Kidney epithelial cell (primary cell): ENCODE results near the gene CAPN14. TPM values are rescaled to one million over a fixed set of nuclear protein-coding genes. Genes with fewer than 3 reads are reported as not detected.

Experiments used
- DNase-seq: peaks from one replicate; pipeline ENCODE4 v3.0.0-alpha.2; 2010; ENCODE audit warnings: low read depth
- H3K27me3 ChIP-seq: 2 replicates; pipeline ENCODE4 v1.6.0; 2011; ENCODE audit warnings: low read length; ENCODE audit not compliant: control insufficient read depth, insufficient read depth
- H3K36me3 ChIP-seq: 2 replicates; pipeline ENCODE4 v1.5.1; 2011; ENCODE audit warnings: low read length; ENCODE audit not compliant: control insufficient read depth, insufficient read depth
- H3K4me3 ChIP-seq: 2 replicates; pipeline ENCODE4 v1.5.1; 2011; ENCODE audit warnings: low read depth, mild to moderate bottlenecking, control low read depth, low read length
- total RNA-seq: library from RNA; depleted of rRNA; stranded (reverse); fragments of >200 nt; gene quantifications from 2 replicates; pipeline ENCODE4 v1.2.3, GENCODE V29; 2015
- TF ChIP-seq, protein P1 (sequence below): IDR thresholded peaks from 2 replicates; pipeline ENCODE4 v1.5.1; 2011; ENCODE audit warnings: mild to moderate bottlenecking, moderate library complexity, low read length, control low read depth, inconsistent platforms; ENCODE audit not compliant: insufficient read depth, poor library complexity, severe bottlenecking

CAPN14 gene
- total RNA-seq, 1 donor from 2014 or later, result 0.58 TPM

DNA sequence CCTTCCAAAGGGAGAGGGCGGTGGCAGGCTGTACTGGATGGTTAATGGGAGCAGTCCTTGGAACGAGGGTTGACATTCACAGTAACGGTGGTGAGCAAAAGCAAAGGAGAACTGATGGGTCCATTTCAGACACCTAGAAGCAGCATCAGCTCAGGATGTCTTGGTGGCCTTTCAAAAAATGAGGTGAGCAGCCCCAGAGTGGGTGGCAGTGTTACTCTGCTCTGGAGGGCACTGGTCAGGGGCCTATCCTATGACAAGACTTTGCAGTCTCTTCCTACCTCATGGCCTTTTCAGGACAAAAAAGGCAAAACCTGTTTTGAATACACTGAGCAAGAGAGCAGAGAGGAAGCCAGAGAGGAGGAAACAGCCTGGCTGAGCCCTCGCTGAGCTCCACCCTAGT, 23.5 kb downstream of the CAPN14 start:
- no peak overlapping the region for H3K4me3 ChIP-seq
- no peaks in the 10 kb centered on the region for H3K36me3 ChIP-seq
- no peak for DNase-seq
- TF ChIP-seq, protein P1, sequence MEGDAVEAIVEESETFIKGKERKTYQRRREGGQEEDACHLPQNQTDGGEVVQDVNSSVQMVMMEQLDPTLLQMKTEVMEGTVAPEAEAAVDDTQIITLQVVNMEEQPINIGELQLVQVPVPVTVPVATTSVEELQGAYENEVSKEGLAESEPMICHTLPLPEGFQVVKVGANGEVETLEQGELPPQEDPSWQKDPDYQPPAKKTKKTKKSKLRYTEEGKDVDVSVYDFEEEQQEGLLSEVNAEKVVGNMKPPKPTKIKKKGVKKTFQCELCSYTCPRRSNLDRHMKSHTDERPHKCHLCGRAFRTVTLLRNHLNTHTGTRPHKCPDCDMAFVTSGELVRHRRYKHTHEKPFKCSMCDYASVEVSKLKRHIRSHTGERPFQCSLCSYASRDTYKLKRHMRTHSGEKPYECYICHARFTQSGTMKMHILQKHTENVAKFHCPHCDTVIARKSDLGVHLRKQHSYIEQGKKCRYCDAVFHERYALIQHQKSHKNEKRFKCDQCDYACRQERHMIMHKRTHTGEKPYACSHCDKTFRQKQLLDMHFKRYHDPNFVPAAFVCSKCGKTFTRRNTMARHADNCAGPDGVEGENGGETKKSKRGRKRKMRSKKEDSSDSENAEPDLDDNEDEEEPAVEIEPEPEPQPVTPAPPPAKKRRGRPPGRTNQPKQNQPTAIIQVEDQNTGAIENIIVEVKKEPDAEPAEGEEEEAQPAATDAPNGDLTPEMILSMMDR, result no peak
- no peaks in the 10 kb centered on the region for H3K27me3 ChIP-seq

DNA sequence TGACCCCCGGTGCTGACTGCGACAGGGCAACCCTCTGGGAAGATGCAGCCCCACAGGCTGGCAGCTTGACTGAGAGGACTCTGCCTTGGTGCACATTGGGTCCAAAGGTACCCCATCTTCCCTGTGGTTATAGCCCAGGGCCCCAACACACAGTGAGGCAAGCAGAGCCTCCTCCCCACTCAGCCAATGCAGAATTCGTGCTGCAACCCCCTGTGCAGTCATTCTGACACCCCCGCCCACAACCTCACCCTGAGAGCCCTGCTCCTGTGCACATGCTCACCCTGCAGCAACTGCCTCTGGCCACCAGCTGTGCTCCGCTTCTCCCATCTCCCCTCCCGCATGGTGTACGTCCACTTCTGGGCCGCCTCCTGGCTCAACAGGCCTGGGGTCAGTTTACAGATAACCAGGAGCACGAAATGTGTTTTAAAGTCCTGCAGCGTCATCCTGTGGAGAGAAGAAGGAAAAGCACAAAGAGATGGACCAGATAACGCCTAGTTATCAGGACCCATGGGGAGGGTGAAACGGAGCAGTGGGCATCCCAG, 24.4 kb downstream of the CAPN14 start:
- H3K4me3 ChIP-seq, result no peak overlapping the region
- no peaks in the 10 kb centered on the region for H3K36me3 ChIP-seq
- DNase-seq, result no peak
- no peaks in the 10 kb centered on the region for H3K27me3 ChIP-seq
- TF ChIP-seq, protein P1, result no peak

DNA sequence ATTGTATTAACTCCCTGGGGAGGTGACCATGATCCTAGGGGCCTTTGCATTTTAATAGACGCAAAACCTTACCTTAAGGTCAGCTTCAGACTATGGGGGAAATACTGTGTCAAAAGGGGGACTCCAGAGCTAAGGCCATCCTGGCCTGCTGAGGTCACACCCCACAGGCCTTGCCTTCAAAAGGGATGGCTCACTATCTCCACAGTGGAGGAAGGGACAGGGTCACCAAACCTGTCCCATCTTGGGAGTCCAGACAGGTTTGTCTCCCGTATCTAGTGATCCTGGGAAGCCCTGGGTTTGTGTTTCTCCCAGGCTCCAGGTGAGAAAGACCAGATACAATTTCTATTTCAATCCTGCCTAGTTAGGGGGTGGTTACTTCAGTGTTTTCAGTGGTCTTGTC, 24.9 kb downstream of the CAPN14 start:
- H3K36me3 ChIP-seq, result no peaks in the 10 kb centered on the region
- no peaks in the 10 kb centered on the region for H3K27me3 ChIP-seq
- TF ChIP-seq, protein P1, result no peak
- DNase-seq, result no peak
- H3K4me3 ChIP-seq, result no peak overlapping the region

DNA sequence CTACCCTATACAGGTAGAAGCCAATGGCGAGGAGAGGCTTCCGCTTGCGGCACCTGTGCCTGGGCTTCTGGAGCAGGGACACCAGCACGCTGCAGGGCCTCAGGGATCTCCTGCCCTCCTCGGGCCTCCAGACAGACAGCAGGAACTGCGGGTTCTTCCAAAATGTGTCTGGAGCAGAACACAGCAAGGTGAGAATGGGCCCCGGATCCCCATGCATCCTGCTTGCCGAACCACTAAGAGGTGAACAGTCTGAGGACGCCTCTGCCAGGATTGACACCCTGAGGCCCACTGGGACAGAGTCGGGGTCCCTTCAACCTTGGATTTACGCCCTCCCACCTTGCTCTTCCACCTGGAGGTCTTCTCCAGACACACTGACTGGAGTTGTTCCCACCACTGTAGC, 25.4 kb downstream of the CAPN14 start:
- no peak overlapping the region for H3K4me3 ChIP-seq
- DNase-seq, result no peak
- TF ChIP-seq, protein P1, result no peak
- no peaks in the 10 kb centered on the region for H3K27me3 ChIP-seq
- no peaks in the 10 kb centered on the region for H3K36me3 ChIP-seq

DNA sequence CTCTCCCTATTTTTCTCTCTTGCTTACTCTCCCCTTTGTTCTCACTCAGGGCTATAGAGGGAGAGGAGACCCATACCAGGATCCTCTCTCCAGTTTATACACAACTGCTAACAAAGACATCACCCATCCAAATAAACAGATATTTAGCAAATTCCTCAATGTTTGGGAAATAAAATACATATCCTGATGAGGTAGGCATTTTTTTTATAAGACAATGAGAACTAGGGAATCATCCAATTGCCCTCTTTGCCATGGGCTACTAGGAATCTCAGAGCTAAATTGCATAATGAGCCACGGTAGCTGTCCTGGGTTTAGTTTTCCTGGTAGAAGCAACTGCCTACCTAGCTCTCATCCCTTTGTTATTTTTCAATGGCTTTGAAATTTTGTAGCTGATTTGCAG, 27.1 kb downstream of the CAPN14 start:
- Histone ChIP-seq H3K36me3 (no peaks in the 10 kb centered on the region), H3K4me3 (no peak overlapping the region), H3K27me3 (peaks cover 2% of the 10 kb centered on the region)
- TF ChIP-seq, protein P1, result no peak
- DNase-seq, result no peak

DNA sequence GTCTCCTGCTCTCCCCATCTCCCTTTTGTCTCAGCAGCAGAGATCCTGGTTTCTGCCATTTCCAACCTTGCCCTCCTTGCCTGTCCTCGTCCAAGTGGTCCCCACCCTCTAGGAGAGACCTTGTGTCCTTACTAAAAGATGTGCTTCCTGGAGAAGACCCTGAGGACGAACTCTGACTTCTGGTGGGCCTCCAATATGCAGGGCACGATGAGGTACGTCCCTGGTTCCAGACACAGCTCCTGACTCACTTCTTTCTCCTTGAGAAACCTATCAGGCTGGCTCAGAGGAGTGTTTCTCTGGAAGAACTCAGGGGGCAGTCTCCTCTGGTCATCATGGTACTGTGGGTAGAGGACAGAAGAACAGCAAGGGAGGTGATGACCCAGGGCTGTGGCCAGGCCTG, 28.2 kb downstream of the CAPN14 start:
- no peaks in the 10 kb centered on the region for H3K36me3 ChIP-seq
- peaks cover 2% of the 10 kb centered on the region for H3K27me3 ChIP-seq
- no peak for DNase-seq
- H3K4me3 ChIP-seq, result no peak overlapping the region
- TF ChIP-seq, protein P1, result no peak
